Ascending aorta (tissue), 2 donors: ENCODE data around the gene PIGW. TPM values are rescaled to one million over a fixed set of nuclear protein-coding genes. Genes with fewer than 3 reads are reported as not detected.

Experiments used
- DNase-seq, 2 donors: peaks; one replicate each; pipeline ENCODE4 v3.0.0-alpha.2; 2019; ENCODE audit warnings: low spot score in 2 of 2
- H3K27ac ChIP-seq, 2 donors: fragments of 200-600 bp; sonication (generic); one replicate each; pipeline ENCODE4 v1.5.1; 2016 to 2017; ENCODE audit warnings: mild to moderate bottlenecking in 1 of 2
- H3K27me3 ChIP-seq: fragments of 200-600 bp; sonication (generic); one replicate; pipeline ENCODE4 v1.5.1; 2017
- H3K36me3 ChIP-seq, 2 donors: fragments of 200-600 bp; sonication (generic); one replicate each; pipeline ENCODE4 v1.5.1; 2016
- H3K4me1 ChIP-seq, 2 donors: fragments of 200-600 bp; sonication (generic); one replicate each; pipeline ENCODE4 v1.5.1; 2016 to 2017; ENCODE audit warnings: mild to moderate bottlenecking in 1 of 2
- H3K4me3 ChIP-seq, 2 donors: fragments of 200-600 bp; sonication (generic); one replicate each; pipeline ENCODE4 v1.5.1; 2016 to 2017; ENCODE audit warnings: mild to moderate bottlenecking in 1 of 2
- H3K9me3 ChIP-seq, 2 donors: fragments of 200-600 bp; sonication (generic); one replicate each; pipeline ENCODE4 v1.5.1; 2016
- CTCF ChIP-seq, 3 experiments: fragments of 200-600 bp in 2 of 3; fragments of 450-650 bp in 1 of 3; sonication (generic) in 2 of 3; IDR thresholded peaks; one replicate each; pipeline ENCODE4 v1.5.1; 2016 to 2019; ENCODE audit warnings: antibody characterized with exemption in 3 of 3, mild to moderate bottlenecking in 1 of 3, moderate library complexity in 1 of 3
- intact Hi-C: fragments of 100-400 bp; cut with DNase I; formaldehyde crosslinking; loops from one replicate; pipeline ENCODE4 v1.15.1; 2023
- total RNA-seq: library from RNA; depleted of rRNA; stranded (reverse); fragments of >200 nt; gene quantifications from one replicate; pipeline ENCODE4 v1.1.0, GENCODE V29; 2016

The PIGW gene
- total RNA-seq, 1 donor from 2014 or later, result 6.0 TPM

- H3K4me1 ChIP-seq, result no peaks in the 10 kb centered on the region
- TF ChIP-seq CTCF (IDR thresholded peaks at IDR 0.05), result no peak
- H3K4me3 ChIP-seq, result no peak overlapping the region
- intact Hi-C loops, result no loop called here
- H3K27ac ChIP-seq, result no peak overlapping the region
- H3K27me3 ChIP-seq, result no peaks in the 10 kb centered on the region
- H3K36me3 ChIP-seq, result peaks cover 33 to 52% of the 10 kb centered on the region in 2 donors
- no peaks in the 10 kb centered on the region for H3K9me3 ChIP-seq
- no peak for DNase-seq
Observed at GRCh38 chr17:36575028-36575427, 40.2 kb downstream of the PIGW start.

DNA sequence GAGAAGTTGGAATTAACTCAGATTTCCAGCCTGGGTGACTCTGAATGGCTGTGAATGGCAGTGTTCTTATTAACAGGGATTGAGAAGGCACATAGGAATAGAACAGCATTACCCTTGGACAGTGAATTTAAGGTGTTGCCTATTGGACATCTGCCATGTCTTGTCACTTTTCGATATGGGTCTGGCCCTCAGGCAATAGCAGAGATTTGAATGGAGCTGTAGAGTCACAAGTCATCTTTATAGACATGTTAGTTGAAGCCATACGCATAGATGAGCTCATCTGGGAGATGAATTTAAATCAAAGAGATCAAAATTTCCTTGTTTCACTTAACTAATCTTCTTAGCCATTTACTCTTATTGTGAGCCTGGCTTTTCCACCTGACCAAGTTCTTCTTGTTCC is 42.0 kb downstream of the PIGW start:
- intact Hi-C loops, result no loop called here
- no peak overlapping the region for H3K27ac ChIP-seq
- no peak for TF ChIP-seq CTCF (IDR thresholded peaks at IDR 0.05)
- peaks cover 32 to 55% of the 10 kb centered on the region in 2 donors for H3K36me3 ChIP-seq
- H3K9me3 ChIP-seq, result no peaks in the 10 kb centered on the region
- DNase-seq, result no peak
- no peak overlapping the region for H3K4me3 ChIP-seq
- H3K27me3 ChIP-seq, result no peaks in the 10 kb centered on the region
- no peaks in the 10 kb centered on the region for H3K4me1 ChIP-seq

- Histone ChIP-seq H3K9me3 (no peaks in the 10 kb centered on the region), H3K27me3 (no peaks in the 10 kb centered on the region), H3K27ac (no peak overlapping the region), H3K36me3 (peaks cover 37 to 67% of the 10 kb centered on the region in 2 donors), H3K4me3 (no peak overlapping the region), H3K4me1 (no peaks in the 10 kb centered on the region)
- intact Hi-C loops, result no loop called here
- no peak for DNase-seq
- TF ChIP-seq CTCF (IDR thresholded peaks at IDR 0.05), result no peak
Observed at GRCh38 chr17:36578671-36579070, 43.9 kb downstream of the PIGW start.

- TF ChIP-seq CTCF (IDR thresholded peaks at IDR 0.05), result no peak
- Histone ChIP-seq H3K4me3 (no peak overlapping the region), H3K4me1 (no peaks in the 10 kb centered on the region), H3K27ac (no peak overlapping the region), H3K36me3 (peaks cover 71 to 98% of the 10 kb centered on the region in 2 donors), H3K27me3 (no peaks in the 10 kb centered on the region), H3K9me3 (no peaks in the 10 kb centered on the region)
- intact Hi-C loops, result no loop called here
- DNase-seq, result no peak
Observed at GRCh38 chr17:36583787-36584186, 49.0 kb downstream of the PIGW start.

- H3K4me3 ChIP-seq, result no peak overlapping the region
- TF ChIP-seq CTCF (IDR thresholded peaks at IDR 0.05), result no peak
- no peaks in the 10 kb centered on the region for H3K27me3 ChIP-seq
- H3K36me3 ChIP-seq, result peaks cover 51 to 84% of the 10 kb centered on the region in 2 donors
- intact Hi-C loops, result no loop called here
- no peak overlapping the region for H3K27ac ChIP-seq
- H3K9me3 ChIP-seq, result no peaks in the 10 kb centered on the region
- no peak for DNase-seq
- H3K4me1 ChIP-seq, result peaks cover 0 to under 1% of the 10 kb centered on the region in 2 donors
Observed at GRCh38 chr17:36586138-36586537, 51.4 kb downstream of the PIGW start.

Other genes with a start within 250 kb of the PIGW start
- not detected for gene TBC1D3G, start 211.1 kb upstream of the PIGW start, total RNA-seq
- gene TBC1D3H, start 146.6 kb upstream of the PIGW start, total RNA-seq, result not detected
- gene ZNHIT3, start 48.3 kb upstream of the PIGW start, total RNA-seq, result 49.4 TPM
- 40.7 TPM for gene MYO19, start 119 bp upstream of the PIGW start, total RNA-seq
- 26.5 TPM for gene GGNBP2, start 9.9 kb downstream of the PIGW start, total RNA-seq
- 11.8 TPM for gene DHRS11, start 56.9 kb downstream of the PIGW start, total RNA-seq
- not detected for gene MRM1, start 66.6 kb downstream of the PIGW start, total RNA-seq